H4 (cell line): Measurements from ENCODE around the gene CORO2B. TPM values are rescaled to one million over a fixed set of nuclear protein-coding genes. Genes with fewer than 3 reads are reported as not detected.

Experiments used
- DNase-seq: peaks from one replicate; pipeline ENCODE4 v3.0.0-alpha.2; 2015; ENCODE audit warnings: low spot score
- total RNA-seq: library from RNA; depleted of rRNA; stranded (reverse); fragments of >200 nt; shearing (Covaris generic); gene quantifications from 2 replicates; pipeline ENCODE4 v1.2.3, GENCODE V29; 2014; rRNA removed

Gene CORO2B
- total RNA-seq, 1 experiment from 2014 or later, result 0.64 TPM

- no peak for DNase-seq
Observed at GRCh38 chr15:68774120-68774519, 195.3 kb downstream of the CORO2B start.

GRCh38 chr15:68774521-68775235 lies 195.9 kb downstream of the CORO2B start:
- DNase-seq, result no peak

- DNase-seq, result no peak
Observed at GRCh38 chr15:68775236-68775577, 196.4 kb downstream of the CORO2B start.

GRCh38 chr15:68775671-68776476 lies 197.1 kb downstream of the CORO2B start:
- no peak for DNase-seq

- DNase-seq, result no peak
Observed at GRCh38 chr15:68776477-68777270, 197.9 kb downstream of the CORO2B start.

Other genes with a start within 250 kb of the CORO2B start
- gene ITGA11, start 146.8 kb upstream of the CORO2B start, total RNA-seq, result 0.41 and 0.66 TPM in 2 replicates
- 93.6 and 151 TPM in 2 replicates for gene ANP32A, start 241.9 kb downstream of the CORO2B start, total RNA-seq